ENCODE results near the gene SCO2.

GRCh38 chr22:50476868-50477267 is 48.5 kb downstream of the SCO2 start:
- TF ChIP-seq CREM (IDR thresholded peaks at IDR 0.05) (no peak), CREM (CRISPR knock-in tag; IDR thresholded peaks at IDR 0.05) (no peak), JUNB (CRISPR knock-in tag; IDR thresholded peaks at IDR 0.05; ENCODE audit: borderline replicate concordance) (no peak), MAFF (IDR thresholded peaks at IDR 0.05; ENCODE audit: low read depth, low read length) (no peak), IRF2 (CRISPR knock-in tag; IDR thresholded peaks at IDR 0.05) (no peak), CBX1 (IDR thresholded peaks at IDR 0.05; ENCODE audit: low read depth) (no peak), FOXC1 (CRISPR knock-in tag; IDR thresholded peaks at IDR 0.05; ENCODE audit: borderline replicate concordance) (no peak), NR2F1 (CRISPR knock-in tag; IDR thresholded peaks at IDR 0.05) (no peak), ZNF816 (CRISPR knock-in tag; IDR thresholded peaks at IDR 0.05; ENCODE audit: borderline replicate concordance) (no peak), CTCF (CRISPR knock-in tag; IDR thresholded peaks at IDR 0.05) (no peak), SMC3 (IDR thresholded peaks at IDR 0.05; ENCODE audit: low read length) (no peak)

All from HepG2 (cell line).